GM18508 (cell line): ENCODE results near the gene LILRB5.
"Not testable (repeated sequence)": the region's sequence is repeated elsewhere in the genome, so short reads cannot be mapped to it uniquely, and the experiment has no call there.

Source experiments
- ATAC-seq: cut with Tn5 transposase; IDR thresholded peaks from one replicate; pipeline ENCODE4 v1.9.1; 2021; ENCODE audit warnings: moderate number of reproducible peaks; ENCODE audit not compliant: insufficient read depth, unreplicated experiment

The LILRB5 gene

DNA sequence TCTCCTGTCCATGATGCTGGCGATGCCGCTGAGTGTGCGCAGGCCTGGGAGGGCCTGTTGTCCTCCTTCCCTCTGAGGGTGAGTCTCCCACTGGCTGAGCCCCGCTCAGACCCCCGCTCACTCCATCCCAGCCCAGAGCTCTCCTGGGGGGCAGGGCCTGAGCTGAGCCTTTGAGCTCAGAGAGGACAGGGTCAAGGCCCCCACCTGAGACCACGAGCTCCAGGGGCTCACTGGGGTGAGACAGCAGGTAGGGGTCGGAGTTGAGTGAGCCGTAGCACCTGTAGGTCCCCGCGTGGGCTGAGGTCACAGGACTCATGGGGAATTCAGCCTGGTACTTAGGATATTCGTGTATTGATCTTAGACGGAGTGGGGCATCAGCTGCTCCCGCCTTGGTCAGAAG lies 21.0 kb upstream of the LILRB5 start:
- not testable (repeated sequence) for ATAC-seq

GRCh38 chr19:54277111-54277615 lies 20.1 kb upstream of the LILRB5 start:
- ATAC-seq: not testable (repeated sequence)

DNA sequence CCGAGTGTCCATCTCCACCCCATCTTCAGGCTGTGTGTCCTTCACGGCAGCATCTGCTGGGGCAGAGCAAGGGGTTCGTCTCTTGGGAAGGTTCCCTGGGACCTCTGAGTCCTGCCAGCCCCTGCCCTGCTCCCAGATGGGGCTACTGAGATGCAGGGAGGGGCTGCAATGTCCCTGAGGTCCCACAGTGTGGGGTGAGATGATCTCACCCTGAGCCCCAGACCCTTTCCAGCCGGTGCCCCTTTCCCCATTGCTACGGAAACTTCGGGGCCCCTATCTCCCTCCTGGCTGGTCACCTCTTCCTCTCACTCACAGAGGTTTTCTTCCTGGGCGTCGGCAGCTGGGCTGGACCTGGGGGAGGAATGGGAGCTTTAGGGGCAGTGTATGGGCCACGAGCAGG lies 18.9 kb upstream of the LILRB5 start:
- no peak for ATAC-seq

DNA sequence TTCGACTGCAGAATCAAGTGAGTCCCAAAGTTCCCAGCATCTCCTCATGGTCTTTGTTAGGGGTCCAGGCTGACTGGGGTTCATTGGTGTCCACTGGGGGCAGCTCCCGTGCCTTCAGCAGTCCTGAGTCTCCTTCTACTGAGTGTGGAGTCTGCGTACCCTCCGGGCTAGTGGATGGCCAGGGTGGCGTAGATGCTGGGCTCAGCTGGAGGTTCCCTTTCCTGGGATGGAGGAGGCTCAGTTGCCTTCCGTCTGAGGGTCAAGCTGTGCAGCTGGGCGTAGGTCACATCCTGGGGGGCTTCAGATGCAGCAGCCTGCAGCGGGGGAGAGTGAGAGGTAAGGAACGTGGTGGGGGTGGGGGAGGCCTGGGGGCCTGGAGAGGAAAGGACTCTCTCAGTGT lies 17.4 kb upstream of the LILRB5 start:
- not testable (repeated sequence) for ATAC-seq

DNA sequence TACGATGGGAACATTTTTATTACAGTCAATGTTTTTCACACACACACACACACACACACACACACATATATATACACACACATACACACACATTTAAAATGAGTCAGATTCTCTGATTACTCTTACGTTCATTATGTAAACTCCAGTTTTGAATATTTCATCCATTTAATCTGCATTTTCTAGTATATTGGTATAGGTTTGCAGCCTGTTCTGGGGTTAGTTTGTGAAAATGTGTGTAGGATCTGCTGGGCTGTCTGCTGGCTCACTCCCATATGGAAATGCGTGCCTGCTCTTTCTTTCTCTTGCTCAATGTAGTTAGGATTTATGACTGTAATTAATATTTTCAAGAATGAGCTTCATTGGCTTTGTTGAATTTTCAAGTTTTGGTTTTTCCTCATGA lies 16.7 kb upstream of the LILRB5 start:
- ATAC-seq: no peak

DNA sequence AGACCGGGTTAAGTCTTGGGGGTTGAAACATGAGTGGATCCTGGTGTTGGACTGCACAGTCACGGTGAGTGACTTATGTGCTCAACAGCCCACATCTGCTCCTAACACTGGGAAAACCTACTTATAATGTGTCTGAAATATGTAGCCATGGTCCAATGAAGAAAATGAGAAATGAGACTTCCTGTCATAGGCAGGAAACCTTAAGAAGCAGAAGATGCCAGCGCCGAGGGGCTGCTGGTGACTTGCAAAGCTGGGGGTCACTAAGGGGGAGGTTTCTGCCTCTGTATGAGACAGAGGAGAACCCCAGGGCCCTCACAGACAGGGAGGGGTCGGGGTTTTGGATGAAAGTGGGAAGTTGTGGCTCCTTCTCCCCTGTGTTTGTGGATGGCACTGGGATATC lies 15.1 kb upstream of the LILRB5 start:
- not testable (repeated sequence) for ATAC-seq

GRCh38 chr19:54271587-54271986 lies 14.5 kb upstream of the LILRB5 start:
- not testable (repeated sequence) for ATAC-seq

DNA sequence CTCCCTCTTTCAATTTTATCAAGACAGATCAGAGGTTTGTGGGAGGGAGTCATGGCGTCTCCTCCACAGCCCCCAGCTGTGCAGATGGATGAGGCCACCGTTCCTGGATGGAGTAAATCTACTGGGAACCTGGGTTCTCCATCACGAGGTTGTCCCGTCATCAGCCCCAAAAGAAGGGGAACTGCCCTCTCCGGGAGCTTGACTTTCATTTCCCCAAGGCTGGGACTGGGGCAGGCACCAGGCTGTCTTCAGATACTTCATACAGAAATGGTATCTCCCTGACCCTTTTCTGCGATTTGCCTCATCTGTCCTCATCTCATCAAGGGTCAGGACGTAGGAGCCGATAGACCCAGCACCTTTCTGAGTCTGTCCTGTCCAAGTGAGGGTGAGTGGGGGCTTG lies 14.0 kb upstream of the LILRB5 start:
- ATAC-seq: no peak

DNA sequence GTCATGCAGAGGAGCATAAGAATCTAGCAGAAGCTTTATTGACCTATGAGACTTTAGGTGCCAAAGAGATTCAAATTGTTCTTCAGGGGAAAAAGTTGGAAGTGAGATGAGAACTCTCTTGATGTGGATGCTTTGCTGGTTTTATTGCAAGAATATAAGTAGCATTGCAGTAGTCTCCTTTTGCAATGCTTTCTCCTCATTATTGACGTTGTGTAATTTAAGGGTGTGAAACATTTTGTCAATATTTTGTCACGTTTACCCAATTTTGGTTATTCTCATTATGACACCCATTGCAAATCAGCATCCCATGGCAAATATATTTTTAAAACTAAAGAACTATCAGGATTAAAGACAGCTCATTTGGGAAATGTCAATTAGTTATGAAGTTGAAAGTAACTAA lies 11.9 kb upstream of the LILRB5 start:
- no peak for ATAC-seq

DNA sequence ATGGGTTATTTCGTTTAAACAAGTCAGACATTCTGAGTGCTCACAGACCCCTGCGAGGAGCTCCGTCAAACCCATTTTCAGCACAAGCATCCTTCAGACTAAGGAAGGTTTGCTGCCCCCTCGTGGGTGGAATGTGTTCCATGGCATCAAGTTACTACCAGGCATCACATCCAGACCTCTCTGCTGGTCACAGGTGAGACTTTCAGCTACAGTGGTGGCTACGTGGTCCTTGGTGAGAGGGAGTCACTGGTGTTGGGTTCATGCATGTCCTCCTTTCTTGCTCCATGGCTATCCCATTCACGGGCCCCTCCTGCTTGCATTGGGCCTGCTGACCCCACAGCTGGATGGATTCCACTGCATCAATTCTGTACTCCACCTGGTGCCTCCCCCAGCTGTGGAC lies 9.1 kb upstream of the LILRB5 start:
- ATAC-seq: no peak

DNA sequence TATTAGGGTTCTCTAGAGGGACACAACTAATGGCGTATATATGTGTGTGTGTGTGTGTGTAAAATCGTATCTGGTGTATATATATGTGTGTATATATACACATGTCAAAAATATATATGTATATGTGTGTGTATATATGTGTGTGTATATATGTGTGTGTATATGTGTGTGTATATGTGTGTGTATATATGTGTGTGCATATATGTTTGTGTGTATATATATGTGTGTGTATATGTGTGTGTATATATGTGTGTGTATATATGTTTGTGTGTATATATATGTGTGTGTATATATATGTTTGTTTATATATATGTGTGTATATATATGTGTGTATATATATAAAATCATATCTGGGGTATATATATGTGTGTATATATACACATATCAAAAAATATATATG lies 5.4 kb upstream of the LILRB5 start:
- ATAC-seq: no peak

DNA sequence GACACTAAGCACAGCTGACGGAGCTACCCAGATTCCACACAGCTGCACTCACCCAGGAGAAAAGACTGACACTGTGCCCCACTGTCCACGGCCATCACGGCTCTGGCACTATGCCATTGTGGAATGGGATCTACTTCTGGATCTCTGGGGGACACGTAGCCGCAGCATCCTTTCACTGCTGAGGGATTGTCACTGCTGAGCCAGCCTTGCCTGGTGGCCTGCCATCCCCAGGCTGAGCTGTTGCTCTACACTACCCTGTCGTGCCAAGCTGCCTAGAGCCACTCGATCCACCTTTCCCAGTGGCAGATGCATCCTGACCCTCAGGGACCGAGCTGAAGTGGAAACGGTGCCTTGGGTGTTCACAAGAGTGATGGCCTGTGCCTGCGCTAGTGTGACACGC lies 5.0 kb upstream of the LILRB5 start:
- ATAC-seq: no peak

- ATAC-seq: no peak
Measured at GRCh38 chr19:54256250-54257115, 590 bp downstream of the LILRB5 start.

- ATAC-seq: no peak
Measured at GRCh38 chr19:54255105-54255775, 1.8 kb downstream of the LILRB5 start.

DNA sequence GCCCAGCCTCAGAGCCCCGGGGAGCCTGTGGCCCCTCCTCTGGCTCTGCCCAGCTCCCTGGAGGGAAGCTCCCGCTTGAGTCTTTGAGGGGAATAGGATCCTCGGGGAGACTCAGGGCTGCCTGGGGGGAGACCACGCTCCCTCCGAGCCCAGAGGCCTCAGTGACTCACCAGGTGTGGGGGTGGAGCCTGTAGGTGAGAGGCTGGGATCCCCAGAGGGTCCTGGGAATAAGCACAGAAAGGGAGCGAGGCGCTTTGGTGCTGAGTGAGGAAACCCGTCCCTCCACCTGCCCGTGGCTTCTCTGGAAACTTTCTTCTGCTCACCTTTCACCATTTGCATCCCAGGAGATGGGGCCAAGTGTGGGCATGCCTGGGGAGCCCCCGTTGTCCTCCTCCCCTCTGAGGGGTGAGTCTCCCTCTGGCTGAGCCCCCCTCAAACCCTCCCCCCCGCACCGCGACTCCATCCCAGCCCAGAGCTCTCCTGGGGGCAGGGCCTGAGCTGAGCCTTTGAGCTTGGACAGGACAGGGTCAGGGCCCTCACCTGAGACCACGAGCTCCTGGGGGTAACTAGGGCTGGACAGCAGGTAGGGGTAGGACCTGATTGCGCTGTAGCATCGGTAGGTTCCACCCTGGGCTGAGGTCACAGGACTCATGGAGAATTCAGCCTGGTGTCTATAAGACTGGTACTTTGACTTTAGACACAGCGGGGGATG lies 2.7 kb downstream of the LILRB5 start:
- no peak for ATAC-seq

DNA sequence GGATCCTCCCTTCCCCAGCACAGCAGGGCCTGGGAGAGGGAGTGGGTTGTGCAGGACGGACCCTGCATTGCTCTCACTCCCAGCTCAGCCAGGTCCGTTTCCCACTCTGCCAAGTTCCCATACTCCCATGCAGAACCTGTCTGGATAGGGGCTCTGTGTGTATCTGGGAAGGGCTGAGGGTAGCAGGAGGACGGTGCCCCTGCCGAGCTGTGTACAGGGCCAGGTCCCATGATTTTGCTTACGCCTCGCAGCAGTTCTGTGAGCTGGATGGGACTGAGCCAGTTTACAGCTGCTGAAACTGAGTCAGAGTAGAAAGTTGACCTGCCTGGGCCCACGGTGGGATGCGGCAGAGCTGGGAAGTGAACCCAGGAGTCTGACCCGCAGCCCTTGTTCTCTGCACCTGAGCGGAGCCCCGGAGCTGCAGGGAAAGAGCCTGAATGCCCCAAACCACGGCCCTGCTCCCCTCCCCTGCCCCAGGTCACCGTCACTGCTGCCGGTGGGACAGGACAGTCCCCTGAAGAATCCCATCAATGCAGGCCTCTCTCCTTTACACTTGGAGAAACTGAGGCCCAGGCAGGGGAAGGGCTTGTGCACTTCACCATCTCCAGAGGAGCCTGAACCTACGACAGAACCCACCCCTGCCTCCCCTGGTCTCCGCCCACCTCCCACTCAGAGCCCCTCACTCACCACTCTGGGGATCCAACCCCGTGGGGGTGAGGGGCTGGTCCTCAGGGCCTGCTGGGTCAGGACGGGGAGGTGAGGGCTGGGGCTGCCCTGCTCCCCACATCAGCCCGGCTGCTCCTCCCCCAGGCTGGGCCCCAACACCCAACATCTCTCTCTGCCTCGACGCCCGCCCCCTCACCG lies 3.5 kb downstream of the LILRB5 start:
- no peak for ATAC-seq

- no peak for ATAC-seq
Measured at GRCh38 chr19:54252845-54253244, 4.2 kb downstream of the LILRB5 start.

GRCh38 chr19:54252243-54252642 lies 4.8 kb downstream of the LILRB5 start:
- no peak for ATAC-seq

- ATAC-seq: no peak
Measured at GRCh38 chr19:54248016-54248601, 9.0 kb downstream of the LILRB5 start.
